Measurements from ENCODE around the gene NOCT.

DNA sequence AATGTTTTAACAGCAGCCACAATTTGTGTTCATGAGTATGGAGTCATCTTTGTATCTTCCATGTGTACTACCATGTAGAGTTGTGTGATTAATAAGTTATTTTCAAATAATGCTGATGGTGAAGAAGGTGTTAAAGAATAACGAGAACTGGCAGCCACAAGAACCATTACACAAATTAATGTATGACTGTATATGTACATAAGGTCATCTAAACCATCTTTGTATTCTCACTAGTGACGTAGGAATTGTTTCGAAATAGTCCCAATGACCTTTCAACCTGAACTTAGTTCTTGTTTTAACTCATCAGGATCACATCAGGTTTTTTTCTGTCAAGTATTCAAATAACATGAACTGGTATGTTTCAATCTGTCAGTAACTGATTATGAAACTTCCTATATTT lies 48.3 kb upstream of the NOCT start:
- TF ChIP-seq, protein P1, sequence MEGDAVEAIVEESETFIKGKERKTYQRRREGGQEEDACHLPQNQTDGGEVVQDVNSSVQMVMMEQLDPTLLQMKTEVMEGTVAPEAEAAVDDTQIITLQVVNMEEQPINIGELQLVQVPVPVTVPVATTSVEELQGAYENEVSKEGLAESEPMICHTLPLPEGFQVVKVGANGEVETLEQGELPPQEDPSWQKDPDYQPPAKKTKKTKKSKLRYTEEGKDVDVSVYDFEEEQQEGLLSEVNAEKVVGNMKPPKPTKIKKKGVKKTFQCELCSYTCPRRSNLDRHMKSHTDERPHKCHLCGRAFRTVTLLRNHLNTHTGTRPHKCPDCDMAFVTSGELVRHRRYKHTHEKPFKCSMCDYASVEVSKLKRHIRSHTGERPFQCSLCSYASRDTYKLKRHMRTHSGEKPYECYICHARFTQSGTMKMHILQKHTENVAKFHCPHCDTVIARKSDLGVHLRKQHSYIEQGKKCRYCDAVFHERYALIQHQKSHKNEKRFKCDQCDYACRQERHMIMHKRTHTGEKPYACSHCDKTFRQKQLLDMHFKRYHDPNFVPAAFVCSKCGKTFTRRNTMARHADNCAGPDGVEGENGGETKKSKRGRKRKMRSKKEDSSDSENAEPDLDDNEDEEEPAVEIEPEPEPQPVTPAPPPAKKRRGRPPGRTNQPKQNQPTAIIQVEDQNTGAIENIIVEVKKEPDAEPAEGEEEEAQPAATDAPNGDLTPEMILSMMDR (optimal IDR thresholded peaks at IDR 0.05 in 1 of 3, IDR thresholded peaks at IDR 0.05 in 1 of 3, conservative IDR thresholded peaks at IDR 0.05 in 1 of 3; ENCODE audit: extremely low read depth in 1 of 3, insufficient read depth in 2 of 3, low read length in 3 of 3) = no peak
- TF ChIP-seq EZH2 (IDR thresholded peaks at IDR 0.05; ENCODE audit: low read length) = no peak

All from keratinocyte (primary cell).